Germinal center (tissue), 1 donor: ENCODE measurements around the gene C9orf57.
"Not testable (repeated sequence)": the region's sequence is repeated elsewhere in the genome, so short reads cannot be mapped to it uniquely, and the experiment has no call there.

ENCODE experiments used
- DNase-seq: peaks from one replicate; pipeline ENCODE4 v3.0.0; 2012; ENCODE audit warnings: mixed read lengths, low spot score

Gene C9orf57, protein sequence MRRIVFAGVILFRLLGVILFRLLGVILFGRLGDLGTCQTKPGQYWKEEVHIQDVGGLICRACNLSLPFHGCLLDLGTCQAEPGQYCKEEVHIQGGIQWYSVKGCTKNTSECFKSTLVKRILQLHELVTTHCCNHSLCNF

DNA sequence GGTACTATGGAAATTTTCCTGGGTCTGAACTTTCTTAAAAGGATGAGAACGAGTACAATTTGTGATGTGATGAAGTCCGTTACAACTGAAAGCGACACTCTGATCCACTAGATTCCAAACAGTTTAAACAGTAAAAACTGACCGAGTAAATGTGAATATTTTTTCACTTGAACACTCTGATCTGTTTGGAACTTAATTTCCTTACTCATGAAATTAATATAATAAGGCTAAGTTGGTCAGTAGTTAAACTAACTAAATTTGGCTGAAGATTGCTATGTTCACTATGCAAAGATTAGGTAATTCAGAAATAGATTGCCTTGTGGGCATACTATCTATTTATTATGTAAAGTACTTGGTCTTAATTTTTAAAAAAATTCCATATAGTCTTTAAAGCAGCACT is at the start of gene C9orf57:
Gene C9orf57 (minus strand): TSS at position 101 of the 400 bp plus-strand sequence. CDS start 1,282 bp downstream, outside the sequence.
- no peak for DNase-seq

DNA sequence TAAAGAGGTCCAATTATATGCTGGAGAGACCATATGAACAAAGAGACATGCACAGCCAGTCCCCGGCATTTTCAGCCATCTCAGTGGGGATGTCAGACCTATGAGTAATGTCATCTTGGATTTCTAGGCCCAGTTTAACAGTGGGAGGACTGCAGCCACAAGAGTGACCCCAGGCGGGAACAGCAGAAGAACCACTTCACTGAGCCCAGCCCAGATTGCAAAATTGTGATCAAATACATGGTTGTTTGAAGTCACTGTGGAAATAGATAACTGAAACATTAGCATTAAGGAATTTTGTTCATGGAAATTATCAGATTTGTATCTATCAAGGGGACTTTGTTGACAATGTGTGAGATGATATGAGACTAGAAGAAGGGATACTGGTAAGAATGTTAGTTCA is 42.1 kb upstream of the C9orf57 start:
- no peak for DNase-seq

DNA sequence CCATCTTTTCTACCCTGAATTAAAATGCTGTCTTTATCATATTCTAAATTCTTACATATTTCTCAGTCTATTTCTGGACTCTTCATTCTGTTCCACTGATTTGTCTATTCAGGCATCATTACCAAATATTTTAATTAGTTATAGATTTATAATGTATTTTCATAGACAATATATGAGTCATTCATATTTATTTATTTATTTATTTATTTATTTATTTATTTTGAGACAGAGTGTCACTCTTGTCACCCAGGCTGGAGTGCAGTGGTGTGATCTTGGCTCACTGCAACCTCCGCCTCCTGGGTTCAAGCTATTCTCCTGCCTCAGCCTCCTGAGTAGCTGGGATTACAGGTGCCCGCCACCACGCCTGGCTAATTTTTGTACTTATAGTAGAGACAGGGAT is 35.1 kb upstream of the C9orf57 start:
- DNase-seq: not testable (repeated sequence)

DNA sequence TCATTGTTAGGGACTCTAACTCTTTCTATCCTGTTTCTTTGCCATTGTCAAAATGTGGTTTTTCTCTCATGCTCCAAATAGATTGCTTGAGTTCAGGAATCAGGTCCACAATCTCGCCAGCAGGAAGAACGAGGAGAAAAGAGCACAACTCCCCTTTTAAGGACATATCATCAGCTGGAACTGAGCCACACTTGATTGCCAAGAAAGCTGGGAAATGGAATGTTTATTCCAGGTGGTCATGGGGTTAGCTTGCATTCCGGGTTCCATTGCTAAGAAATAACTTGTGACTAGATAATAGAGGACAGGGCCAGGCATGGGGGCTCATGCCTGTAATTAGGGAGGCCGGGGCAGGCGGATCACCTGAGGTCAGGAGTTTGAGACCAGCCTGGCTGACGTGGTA is 32.4 kb upstream of the C9orf57 start:
- no peak for DNase-seq

DNA sequence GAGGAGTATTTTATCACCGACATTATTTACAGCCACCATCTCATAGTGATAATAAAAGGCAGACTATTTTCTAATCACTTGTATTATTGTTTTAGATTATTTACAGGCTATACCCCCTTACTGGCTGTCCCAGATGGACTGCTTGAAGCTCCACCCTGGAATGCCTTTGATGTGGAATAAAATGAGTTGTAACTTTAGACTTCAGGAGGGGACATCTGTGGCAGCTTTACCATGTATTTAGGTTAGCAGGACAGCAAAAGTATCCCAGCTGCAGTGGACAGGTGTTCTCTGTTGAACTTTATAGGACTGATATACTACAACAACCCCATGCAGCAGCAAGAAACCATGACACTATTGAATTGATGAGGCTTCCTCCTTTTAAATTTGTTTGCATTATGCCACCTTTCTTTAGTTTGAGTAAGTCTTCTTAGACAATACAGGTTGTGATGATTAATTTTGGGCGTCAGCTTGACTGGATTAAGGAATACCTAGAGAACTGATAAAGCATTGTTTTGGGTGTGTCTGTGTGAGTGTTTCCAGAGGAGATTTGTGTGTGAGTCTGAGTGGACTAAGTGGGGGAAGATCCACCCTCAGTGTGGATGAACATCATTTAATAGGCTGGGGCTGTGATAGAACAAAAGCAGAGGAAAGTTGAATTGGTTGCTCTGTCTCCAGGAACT is 29.2 kb upstream of the C9orf57 start:
- DNase-seq: no peak

DNA sequence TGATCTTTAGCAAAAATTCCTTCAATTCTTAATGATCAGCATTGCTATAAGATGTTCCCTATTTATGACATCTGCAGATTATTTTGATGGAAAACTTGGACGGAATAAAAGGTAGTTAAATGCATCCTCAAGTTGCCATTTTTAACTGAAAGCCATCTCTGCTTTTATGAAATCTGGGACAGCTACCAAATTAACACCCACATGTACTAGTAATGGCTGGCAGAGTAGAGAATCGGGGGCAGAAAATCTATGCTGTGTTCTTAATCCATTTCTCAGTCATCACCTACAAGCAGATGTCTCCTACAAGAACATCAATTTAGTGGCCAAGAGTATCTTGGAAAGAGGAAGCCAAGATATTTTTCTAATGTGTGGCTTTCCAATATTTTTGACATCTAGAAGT is 22.1 kb upstream of the C9orf57 start:
- DNase-seq: no peak

DNA sequence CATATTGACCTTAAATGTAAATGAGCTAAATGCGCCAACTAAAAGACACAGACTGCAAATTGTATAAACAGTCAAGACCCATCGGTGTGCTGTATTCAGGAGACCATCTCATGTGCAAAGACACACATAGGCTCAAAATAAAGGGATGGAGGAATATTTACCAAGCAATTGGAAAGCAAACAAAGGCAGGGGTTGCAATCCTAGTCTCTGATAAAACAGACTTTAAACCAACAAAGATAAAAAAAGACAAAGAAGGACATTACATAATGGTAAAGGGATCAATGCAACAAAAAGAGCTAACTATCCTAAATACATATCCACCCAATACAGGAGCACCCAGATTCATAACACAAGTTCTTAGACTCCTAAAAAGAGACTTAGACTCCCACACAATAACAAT is 14.3 kb upstream of the C9orf57 start:
- not testable (repeated sequence) for DNase-seq

DNA sequence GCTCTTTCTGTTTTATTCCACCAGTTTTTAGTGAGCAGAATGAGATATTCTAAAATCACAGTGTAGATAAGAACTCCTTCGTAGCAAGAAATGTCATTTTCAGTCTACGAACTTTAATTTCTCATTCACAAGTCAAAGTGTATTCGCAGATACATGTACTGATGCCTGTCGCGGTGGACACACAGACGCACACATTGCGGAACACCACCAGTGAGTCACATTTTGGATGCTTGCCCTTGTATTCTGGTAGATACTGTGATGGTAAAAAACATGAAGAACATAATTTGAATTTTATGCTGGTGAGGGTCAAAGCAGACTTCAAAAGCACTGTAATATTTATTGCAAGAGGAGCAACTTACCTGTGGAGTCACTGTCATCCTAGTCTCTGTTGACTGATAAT is 4.7 kb upstream of the C9orf57 start:
- no peak for DNase-seq

DNA sequence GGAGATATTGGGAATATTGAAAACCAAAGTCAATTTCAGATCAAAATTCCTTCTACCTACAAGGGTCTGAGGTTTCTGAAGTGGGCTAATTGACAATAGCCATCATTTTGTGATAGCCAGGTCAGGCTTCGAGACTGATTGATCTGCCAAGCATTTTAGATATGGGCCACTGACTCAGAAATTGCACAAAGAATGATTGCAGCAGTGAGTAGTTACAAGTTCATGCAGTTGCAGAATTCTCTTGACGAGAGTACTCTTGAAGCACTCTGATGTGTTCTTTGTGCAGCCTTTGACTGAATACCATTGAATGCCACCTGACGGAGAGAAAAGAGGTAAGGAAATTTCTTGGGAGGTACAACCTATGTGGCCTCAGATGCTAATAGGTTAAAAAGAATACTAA is 8.3 kb downstream of the C9orf57 start:
- no peak for DNase-seq

DNA sequence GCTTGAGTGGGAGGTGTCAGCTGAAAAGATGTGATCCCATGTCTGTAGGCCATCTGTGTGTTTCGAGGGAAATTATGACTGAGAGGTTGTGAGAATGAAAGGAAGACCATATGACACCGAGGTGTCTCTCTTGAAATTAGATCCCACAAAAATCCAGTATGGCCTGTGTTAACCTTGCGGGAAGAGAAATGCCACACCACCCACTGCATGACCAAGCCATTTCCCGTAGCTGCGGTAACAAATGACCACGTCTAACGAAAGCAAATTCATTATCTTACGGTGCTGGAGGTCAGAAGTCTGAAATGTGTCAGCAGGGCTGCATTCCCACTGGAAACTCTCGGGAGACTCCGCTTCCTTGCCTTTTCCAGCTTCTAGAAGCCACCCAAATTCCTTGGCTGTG is 11.6 kb downstream of the C9orf57 start:
- no peak for DNase-seq

DNA sequence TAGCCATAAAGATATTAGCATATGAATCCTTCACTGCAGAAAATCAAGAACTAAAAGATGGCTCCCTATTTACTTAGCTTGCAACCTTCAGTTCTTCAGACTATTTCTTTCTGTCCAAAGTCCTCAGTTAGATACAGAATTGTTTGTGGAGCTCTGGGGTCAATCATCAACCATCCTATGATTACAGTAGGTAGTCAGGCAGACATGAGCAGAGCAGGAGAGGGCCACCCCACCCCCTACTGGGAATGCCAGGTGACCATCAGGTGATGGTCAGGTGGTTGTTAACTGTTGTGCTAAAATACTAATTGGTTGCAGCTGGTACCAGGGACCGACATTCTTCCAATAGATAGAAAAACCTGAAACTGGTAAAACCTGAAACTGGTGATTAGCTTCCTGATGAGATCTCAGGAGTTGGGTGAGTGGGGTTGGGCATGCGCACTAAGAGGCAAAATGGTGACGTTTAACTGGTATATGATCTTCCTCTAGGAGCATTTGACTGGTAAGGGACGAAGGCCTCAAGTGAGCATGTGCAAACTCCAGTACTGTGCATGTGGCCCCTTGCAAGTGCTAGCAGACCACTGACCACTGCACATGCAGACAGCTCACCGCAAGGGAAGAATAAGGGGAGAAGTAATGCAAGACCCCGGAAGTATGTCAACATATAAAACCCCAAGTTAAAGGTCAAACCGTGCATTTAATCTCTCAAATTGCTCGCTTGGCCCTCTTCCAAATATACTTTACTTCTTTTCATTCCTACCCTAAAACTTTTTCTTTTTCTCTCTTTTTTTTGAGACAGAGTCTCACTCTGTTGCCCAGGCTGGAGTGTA is 13.6 kb downstream of the C9orf57 start:
- DNase-seq: no peak

DNA sequence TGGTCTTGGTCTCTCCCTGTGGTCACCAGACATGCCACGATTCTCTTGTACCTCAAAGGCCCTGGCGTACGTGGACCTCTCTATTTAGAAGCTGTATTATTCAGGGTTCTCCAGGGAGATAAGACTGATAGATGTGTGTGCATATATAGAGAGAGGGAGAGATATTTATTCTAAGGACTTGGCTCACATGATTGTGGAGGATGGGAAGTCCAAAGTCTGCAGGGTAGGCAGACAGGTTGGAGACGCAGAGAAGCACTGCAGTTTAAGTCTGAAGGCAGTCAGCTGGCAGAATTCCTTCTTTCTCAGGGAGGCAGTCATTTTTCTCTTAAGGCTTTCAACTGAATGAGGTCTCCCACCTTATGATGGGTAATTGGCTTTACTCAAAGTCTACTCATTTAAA is 16.3 kb downstream of the C9orf57 start:
- DNase-seq: no peak

DNA sequence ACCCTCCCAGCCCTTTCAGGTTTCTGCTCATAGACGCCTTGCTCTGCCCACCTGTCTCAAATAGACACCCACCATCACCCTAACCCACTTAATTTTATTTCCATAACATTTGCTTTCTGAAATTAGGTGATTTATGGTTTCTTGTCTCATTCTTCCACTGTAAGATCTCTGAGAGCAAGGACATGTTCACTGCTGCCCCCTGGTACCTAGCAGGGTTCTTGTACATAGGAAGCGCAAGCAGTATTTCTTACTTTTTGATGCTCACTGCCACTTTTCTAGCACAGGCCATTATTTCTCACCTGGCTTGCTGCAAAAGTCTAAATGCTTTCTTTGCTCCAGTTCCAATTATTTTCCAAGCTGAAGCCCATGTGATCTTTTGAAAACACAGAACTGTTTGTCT is 16.8 kb downstream of the C9orf57 start:
- no peak for DNase-seq

DNA sequence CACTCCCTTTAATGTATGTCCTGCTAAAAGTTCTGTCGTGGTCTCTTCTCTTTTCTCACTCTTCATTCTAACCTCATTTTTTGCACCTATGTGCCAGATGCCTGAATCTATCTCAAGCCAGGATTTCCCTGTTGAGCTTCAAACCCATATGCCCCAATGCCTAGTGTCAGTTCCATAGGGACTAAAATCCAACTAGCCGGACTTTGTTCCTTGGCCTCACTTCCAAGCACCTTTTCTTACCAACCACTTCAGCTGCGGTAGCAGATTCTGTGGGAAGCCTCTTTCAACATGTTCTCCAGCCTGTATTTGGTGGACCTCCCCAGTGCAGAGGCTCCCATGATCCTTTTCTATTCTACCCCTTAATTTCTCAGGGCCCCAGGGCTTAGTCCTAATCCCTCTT is 17.5 kb downstream of the C9orf57 start:
- DNase-seq: no peak

DNA sequence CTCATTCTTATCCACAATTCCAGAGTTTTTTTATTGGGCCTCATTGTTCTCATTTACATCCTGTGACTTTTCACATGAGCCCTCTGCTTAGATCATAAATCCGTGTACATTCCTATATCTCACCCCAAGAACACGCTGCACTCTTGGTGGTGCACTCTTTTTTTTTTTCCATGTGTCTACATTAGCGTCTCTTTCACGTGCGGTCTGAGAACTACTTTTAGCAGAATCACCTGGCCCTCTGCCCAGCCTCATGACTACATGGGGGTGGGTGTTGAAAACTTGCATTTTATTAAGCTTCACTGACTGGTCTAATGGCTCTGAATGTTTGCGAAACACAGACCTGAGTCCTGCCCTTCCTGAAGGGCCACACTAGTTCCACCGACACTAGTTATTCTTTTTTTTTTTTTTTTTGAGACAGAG is 18.6 kb downstream of the C9orf57 start:
- DNase-seq: no peak

DNA sequence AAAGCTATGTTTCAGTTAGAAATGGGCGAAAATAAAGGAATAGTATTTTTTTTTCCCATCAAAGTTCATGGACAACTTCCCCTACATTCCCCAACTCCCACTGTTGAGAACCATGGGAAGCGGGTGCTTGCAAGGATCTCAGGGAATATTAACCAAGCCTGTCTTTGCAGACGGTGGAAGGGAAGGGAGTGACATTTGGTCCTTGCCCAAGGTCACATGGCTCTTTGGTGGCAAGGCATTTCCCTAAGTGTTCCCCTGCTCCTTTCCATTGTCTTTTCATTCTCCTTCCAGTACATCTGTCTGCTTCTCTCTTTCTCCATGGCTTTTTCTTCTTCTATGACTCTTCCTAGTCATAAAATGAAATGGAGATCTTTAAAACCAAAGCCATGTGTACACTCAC is 19.0 kb downstream of the C9orf57 start:
- DNase-seq: no peak

DNA sequence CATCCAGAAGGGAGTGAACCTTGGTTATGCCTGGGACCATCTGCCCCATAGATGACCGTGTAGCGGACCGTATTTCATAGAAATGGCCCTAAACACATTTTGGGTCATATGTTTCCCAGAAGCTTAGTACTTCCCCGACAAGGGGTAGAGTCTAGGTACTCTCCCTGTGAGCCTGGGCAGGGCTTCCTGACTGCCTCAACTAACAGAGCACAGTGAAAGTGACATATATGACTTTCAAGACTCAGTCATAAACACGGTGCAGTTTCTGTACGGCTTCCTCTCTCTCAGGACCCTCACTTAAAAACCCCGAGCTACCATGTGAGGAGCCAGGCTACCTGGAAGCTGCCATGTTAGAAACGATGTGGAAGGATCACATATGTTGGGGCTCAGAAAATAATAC is 20.9 kb downstream of the C9orf57 start:
- no peak for DNase-seq

DNA sequence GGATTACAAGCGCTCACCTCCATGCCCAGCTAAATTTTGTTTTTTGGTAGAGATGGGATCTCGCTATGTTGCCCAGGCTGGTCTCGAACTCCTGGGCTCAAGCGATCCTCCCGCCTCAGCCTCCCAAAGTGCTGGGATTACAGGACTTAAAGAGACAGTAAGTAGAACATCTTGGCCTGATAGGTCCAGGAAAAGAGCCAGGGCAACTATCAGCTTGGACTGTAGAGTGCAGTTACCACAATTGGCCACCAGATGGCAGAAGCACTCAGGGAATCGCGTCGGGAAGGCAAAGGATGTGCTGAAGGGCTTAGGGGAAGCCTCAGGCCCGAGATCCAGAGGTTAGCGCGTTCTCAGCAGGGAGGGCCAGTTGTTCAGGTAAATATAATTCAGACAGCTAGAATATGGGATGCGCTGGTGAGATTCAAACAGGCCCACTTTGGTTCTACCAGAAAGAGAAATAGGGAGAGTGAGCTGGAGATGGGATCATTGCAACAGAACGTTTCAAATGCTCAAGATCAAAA is 21.5 kb downstream of the C9orf57 start:
- DNase-seq: peak; percentile 73

DNA sequence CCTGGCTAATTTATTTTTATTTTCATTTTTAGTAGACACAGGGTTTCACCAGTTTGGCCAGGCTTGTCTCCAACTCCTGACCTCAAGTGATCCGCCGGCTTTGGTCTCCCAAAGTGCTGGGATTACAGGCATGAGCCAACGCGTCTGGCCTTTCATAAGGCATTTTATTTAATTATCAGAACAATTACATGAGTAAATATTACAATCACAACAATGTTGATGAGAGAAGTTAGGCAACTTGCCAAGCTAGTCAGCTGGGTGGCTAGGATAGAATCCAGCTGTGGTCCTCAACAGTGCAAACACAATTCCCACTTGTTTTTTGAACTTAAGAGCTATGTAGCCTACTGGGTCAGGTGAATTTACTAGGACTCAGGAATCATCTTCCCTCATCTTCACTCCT is 22.0 kb downstream of the C9orf57 start:
- DNase-seq: no peak

DNA sequence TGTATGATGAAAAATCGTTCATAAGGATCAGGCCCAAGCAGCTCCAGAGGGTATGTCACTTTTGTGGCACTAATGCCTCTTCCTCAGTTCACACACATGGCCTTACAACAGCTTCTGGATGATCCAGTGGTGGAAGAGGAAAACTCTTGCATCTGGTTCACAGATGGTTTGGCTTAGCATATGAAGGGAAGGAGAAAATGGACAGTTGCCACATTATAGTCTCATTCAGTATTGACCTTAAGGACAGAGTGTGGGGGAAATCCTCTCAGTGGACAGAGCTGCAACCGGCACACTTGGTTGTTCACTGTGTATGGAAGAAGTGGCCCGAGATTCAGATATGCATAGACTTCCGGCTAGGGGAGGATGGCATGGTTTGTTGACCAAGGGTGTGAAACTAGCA is 22.8 kb downstream of the C9orf57 start:
- no peak for DNase-seq

DNA sequence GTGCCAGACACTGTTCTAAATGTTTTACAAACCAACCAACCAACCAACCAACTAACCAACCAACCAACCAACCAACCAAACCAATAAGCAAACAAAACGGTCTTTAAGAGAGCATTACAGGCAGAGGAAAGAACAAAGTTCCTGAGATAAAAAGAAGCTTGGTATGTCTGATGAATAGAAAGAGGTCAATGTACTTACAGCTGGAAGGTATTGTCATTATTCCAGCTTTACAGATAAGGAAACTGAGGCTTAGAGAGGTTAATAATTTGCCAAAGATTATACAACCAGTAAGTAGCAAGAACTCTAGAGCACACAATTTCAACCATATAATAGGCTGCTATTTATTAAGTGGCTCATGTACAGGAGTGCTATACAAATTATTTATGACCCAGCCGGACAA is 29.6 kb downstream of the C9orf57 start:
- no peak for DNase-seq

DNA sequence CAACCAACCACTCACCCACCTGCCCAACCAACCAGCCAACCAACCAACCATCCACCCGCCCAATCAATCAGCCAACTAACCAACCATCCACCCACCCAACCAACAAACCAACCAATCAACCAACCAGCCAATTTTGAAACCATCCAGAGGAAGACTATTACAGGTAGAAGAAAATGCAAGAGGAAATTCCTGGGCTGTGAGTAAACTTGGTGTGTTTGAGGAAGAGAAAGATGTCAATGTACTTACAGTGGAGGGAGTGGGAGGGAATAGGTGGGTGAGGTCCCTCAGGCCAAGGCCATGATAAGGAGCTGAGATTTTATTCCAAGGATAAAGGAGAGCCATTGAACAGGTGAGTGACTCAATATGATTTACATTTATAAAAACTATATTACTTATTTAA is 30.4 kb downstream of the C9orf57 start:
- no peak for DNase-seq

DNA sequence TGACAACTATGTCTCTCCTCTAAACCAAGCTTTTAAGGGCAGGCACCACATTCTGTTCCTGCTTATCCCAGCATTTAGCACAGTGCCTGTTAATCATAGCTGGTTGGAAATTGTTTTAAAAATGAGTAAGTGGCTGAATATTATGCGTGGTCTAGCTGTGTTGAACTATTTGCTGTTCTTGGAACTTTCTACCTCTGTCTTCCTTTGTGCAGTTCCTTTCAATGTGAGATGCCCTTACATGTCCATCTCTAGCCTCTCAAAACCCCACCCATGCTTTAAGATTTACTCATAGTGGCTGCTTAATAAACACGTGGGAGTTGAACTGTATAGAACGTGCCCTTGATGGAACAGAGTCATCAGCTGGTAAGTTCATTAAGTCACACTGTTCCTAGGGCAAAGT is 34.5 kb downstream of the C9orf57 start:
- DNase-seq: no peak
